ENCODE results near the gene NME3.

NME3 gene

DNA sequence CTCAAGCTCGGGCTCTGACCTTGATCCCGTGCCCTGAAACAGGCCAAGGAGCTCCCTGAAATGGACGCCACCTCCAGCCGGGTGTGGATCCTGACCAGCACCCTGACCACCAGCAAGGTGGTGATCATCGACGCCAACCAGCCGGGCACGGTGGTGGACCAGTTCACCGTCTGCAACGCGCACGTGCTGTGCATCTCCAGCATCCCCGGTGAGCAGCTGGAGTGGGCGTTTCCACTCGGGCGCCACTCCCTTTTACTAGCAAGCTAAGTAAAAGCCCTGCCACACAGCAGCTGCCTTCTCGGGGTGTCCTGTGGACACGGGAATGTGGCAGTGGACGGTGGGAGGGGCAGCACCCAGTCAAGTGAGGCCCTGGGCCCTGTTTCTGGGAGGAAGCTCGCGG lies 6.4 kb downstream of the NME3 start:
- Histone ChIP-seq H3K79me2 (no peaks in the 10 kb centered on the region), H3K4me2 (ENCODE audit: low read length) (no peak overlapping the region), H2AFZ (no peak overlapping the region), H3K36me3 (ENCODE audit: control insufficient read depth, insufficient read depth, low read length) (no peaks in the 10 kb centered on the region), H3K4me3 (ENCODE audit: low read depth, low read length) (no peak overlapping the region), H3K27me3 (ENCODE audit: control insufficient read depth, insufficient read depth, low read length) (no peaks in the 10 kb centered on the region), H3K9ac (no peak overlapping the region), H3K4me1 (no peaks in the 10 kb centered on the region), H3K9me3 (ENCODE audit: control insufficient read depth, low read length) (no peaks in the 10 kb centered on the region), H3K27ac (no peak overlapping the region)
- TF ChIP-seq, protein P1, sequence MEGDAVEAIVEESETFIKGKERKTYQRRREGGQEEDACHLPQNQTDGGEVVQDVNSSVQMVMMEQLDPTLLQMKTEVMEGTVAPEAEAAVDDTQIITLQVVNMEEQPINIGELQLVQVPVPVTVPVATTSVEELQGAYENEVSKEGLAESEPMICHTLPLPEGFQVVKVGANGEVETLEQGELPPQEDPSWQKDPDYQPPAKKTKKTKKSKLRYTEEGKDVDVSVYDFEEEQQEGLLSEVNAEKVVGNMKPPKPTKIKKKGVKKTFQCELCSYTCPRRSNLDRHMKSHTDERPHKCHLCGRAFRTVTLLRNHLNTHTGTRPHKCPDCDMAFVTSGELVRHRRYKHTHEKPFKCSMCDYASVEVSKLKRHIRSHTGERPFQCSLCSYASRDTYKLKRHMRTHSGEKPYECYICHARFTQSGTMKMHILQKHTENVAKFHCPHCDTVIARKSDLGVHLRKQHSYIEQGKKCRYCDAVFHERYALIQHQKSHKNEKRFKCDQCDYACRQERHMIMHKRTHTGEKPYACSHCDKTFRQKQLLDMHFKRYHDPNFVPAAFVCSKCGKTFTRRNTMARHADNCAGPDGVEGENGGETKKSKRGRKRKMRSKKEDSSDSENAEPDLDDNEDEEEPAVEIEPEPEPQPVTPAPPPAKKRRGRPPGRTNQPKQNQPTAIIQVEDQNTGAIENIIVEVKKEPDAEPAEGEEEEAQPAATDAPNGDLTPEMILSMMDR (IDR thresholded peaks at IDR 0.05) = no peak

DNA sequence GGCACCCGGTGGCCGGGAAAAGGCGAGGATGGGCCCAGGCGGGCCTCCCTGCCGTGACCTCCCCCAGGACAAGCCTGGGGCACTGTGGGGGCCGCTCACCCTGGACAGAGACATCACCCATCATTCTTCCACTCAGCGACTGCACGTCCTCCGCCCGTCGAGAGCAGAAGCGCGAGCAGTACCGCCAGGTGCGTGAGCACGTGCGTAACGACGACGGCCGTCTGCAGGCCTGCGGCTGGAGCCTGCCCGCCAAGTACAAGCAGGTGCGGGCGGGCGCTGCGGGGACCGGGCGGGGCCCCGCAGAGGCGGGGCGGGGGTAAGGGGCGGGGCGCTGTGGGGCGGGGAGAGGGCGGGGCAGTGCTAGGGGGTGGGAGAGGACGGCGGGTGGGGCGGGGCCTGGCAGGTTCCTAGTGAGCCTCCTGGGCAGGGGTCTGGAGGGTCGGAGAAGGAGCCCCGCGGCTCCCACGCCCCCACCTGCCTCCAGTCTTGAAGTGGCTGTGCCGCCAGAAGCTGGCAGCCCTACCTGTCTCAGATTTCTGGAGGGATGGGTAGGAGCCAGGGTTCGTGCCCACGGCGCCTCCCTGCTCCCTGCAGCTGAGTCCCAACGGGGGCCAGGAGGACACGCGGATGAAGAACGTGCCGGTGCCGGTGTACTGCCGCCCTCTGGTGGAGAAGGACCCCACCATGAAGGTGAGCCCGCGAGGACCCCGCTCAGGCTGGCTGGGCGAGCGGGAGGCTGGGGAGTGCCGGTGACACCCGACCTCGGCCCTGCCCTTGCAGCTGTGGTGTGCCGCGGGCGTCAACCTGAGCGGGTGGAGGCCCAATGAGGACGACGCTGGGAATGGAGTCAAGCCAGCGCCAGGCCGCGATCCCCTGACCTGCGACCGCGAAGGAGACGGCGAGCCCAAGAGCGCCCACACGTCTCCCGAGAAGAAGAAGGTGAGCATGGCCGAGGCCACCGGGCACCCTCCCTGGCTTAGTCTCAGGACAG lies 7.5 kb downstream of the NME3 start:
- Histone ChIP-seq H3K9ac (no peak overlapping the region), H3K36me3 (ENCODE audit: control insufficient read depth, insufficient read depth, low read length) (no peaks in the 10 kb centered on the region), H3K27me3 (ENCODE audit: control insufficient read depth, insufficient read depth, low read length) (no peaks in the 10 kb centered on the region), H3K4me2 (ENCODE audit: low read length) (no peak overlapping the region), H3K4me1 (no peaks in the 10 kb centered on the region), H3K9me3 (ENCODE audit: control insufficient read depth, low read length) (no peaks in the 10 kb centered on the region), H2AFZ (no peak overlapping the region), H3K79me2 (no peaks in the 10 kb centered on the region), H3K4me3 (ENCODE audit: low read depth, low read length) (no peak overlapping the region), H3K27ac (no peak overlapping the region)
- TF ChIP-seq, protein P1 (IDR thresholded peaks at IDR 0.05) = no peak

DNA sequence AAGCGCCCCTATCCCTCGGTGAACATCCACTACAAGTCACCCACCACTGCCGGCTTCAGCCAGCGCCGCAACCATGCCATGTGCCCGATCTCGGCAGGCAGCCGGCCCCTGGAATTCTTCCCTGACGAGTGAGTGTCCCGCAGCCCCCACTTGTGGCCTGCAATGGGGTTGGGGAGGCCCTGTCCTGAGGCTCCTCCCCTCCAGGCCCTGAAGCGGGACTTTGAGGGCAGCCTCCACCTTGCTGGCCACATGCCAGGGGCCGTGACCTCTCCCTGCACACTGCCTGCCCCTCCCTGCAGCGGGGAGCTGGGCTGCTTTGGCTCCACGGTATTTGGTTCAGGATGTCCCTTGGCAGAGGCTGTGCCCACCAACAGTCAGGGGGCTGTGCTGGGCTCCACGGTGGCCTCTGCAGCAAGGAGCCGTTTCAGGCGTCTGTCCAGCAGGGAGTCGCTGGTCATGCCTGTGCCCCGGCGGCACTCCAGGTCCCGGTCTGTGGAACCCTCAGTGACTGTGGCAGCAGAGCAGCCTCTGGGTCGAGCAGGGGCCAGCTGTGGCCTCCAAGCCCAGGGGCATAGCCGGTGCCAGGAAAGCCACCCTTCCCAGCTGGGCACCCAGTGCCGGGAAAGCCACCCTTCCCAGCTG lies 8.3 kb downstream of the NME3 start:
- Histone ChIP-seq H3K4me1 (no peaks in the 10 kb centered on the region), H3K36me3 (ENCODE audit: control insufficient read depth, insufficient read depth, low read length) (no peaks in the 10 kb centered on the region), H2AFZ (no peak overlapping the region), H3K27ac (no peak overlapping the region), H3K4me3 (ENCODE audit: low read depth, low read length) (no peak overlapping the region), H3K9ac (no peak overlapping the region), H3K4me2 (ENCODE audit: low read length) (no peak overlapping the region), H3K27me3 (ENCODE audit: control insufficient read depth, insufficient read depth, low read length) (no peaks in the 10 kb centered on the region), H3K79me2 (no peaks in the 10 kb centered on the region), H3K9me3 (ENCODE audit: control insufficient read depth, low read length) (no peaks in the 10 kb centered on the region)
- TF ChIP-seq, protein P1 (IDR thresholded peaks at IDR 0.05) = no peak

DNA sequence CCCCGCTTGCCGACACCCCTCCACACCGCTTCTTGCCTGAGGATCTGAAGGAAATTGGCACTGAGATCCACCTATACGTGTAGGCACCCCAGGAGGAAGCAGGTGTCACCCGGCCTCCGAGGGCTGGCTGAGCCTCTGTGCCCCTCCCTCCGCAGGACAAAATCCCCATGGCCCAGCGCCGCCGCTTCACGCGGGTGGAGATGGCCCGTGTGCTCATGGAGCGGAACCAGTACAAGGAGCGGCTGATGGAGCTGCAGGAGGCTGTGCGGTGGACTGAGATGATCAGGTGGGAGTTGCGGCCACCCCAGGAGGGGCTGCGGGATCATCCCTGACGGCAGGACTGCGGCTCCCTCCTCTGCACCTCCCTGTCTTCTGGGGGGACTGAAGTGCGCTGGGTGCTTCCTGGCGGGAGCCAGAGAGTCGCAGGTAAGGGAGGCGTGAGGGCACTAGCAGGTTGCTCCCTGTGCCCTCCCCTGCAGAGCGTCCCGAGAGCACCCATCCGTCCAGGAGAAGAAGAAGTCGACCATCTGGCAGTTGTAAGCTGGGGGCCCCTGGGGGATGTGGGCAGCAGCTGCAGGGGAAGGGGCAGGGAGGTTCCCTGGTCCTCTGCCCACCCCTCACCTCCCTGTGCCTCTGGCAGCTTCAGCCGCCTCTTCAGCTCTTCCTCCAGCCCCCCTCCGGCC lies 9.0 kb downstream of the NME3 start:
- no peak overlapping the region for H3K4me2 ChIP-seq (ENCODE audit: low read length)

More for the DNA sequence above, 9.0 kb downstream of the NME3 start:
- TF ChIP-seq, protein P1 (IDR thresholded peaks at IDR 0.05) = no peak
- Histone ChIP-seq H3K79me2 (no peaks in the 10 kb centered on the region), H3K9ac (no peak overlapping the region), H2AFZ (no peak overlapping the region), H3K36me3 (ENCODE audit: control insufficient read depth, insufficient read depth, low read length) (no peaks in the 10 kb centered on the region), H3K9me3 (ENCODE audit: control insufficient read depth, low read length) (no peaks in the 10 kb centered on the region), H3K27me3 (ENCODE audit: control insufficient read depth, insufficient read depth, low read length) (no peaks in the 10 kb centered on the region), H3K4me3 (ENCODE audit: low read depth, low read length) (no peak overlapping the region), H3K4me1 (no peaks in the 10 kb centered on the region), H3K27ac (no peak overlapping the region)
